Stimulated activated naive CD8-positive, alpha-beta T cell treated with anti-CD3 and anti-CD28 coated beads, Interleukin-15, Interleukin-2, amounts not matched to agents 100 ng/mL and 50 ng/mL, for 24 hours (primary cell): ENCODE data around the gene TCOF1.

Experiments
- H3K27ac Mint-ChIP-seq: one replicate; pipeline ENCODE4 v1.8.0; 2021; ENCODE audit warnings: mild to moderate bottlenecking, mixed read lengths
- H3K27me3 Mint-ChIP-seq: one replicate; pipeline ENCODE4 v1.8.0; 2021; ENCODE audit warnings: mixed read lengths
- H3K36me3 Mint-ChIP-seq: one replicate; pipeline ENCODE4 v1.8.0; 2021; ENCODE audit warnings: low read depth, mixed read lengths
- H3K4me1 Mint-ChIP-seq: one replicate; pipeline ENCODE4 v1.8.0; 2021; ENCODE audit warnings: low read depth, mixed read lengths
- H3K4me3 Mint-ChIP-seq: one replicate; pipeline ENCODE4 v1.8.0; 2021; ENCODE audit warnings: mild to moderate bottlenecking, mixed read lengths
- H3K9me3 Mint-ChIP-seq: one replicate; pipeline ENCODE4 v1.8.0; 2021; ENCODE audit warnings: mixed read lengths

Gene TCOF1

DNA sequence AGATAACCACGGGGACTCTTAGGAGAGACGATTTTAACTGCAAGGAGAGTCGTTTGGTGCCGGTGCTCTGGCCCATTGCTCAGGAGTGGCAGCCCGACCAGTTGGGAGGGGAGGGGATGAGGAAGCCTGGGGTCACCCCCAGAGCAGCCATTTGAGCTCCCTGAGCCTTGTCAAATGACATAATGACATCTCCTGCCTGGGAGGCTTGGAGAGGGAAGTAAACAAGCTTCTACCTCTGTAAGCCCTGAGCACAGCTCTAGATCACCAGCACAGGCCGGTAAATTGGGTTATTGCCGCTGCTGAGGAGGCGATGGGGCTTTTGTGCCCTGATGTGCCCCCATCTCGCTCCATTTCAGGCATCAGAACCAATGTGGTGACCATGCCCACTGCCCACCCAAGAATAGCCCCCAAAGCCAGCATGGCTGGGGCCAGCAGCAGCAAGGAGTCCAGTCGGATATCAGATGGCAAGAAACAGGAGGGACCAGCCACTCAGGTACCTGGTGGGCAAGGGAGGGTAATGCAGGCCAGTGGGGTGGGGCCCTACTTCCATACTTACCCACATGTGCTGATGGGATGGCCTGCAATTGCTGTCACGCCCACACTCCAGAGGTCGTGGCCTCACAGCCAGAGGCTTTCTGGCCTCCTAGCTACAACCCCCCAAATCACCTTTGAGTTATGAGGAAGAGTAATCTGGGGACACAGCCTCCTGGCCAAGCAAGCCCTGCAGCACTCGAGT is 32.2 kb downstream of the TCOF1 start:
- no peaks in the 10 kb centered on the region for H3K4me1 Mint-ChIP-seq
- no peaks in the 10 kb centered on the region for H3K9me3 Mint-ChIP-seq
- H3K36me3 Mint-ChIP-seq: peaks cover 37% of the 10 kb centered on the region
- H3K4me3 Mint-ChIP-seq: no peak overlapping the region
- no peaks in the 10 kb centered on the region for H3K27me3 Mint-ChIP-seq
- H3K27ac Mint-ChIP-seq: no peak overlapping the region

DNA sequence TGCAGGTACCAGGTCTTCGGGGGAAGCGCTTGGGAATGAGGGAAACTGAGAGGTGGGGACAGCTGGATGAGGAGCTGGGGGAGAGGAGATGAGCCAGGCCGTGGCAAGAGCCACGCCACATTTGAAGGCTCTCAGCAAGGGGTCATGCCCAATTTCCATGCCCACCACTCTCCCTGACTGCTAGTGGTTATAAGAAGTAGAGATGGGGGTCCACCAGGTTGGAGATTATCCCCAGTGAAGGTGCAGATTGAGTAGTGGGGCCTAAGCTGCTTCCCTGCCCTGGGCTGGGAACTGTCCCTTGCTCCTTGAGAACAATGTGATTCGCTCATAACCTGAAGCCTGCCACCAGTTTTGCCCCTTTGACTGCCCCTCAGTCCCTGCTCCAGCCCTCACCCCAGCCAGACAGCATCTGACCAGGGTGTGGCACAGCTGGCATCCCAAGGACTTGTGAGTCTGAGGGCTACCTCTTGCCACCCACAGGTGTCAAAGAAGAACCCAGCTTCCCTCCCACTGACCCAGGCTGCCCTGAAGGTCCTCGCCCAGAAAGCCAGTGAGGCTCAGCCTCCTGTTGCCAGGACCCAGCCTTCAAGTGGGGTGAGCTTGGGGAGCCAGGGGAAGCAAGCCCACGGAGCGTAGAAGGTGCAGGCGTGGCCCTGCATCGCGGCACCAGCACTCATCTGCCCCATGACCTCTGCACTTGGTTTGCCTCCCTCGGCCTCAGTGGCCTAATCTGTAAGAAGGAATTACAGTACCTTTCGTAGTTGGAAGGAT is 33.8 kb downstream of the TCOF1 start:
- no peaks in the 10 kb centered on the region for H3K27me3 Mint-ChIP-seq
- H3K36me3 Mint-ChIP-seq: peaks cover 49% of the 10 kb centered on the region
- H3K4me3 Mint-ChIP-seq: no peak overlapping the region
- no peaks in the 10 kb centered on the region for H3K9me3 Mint-ChIP-seq
- no peak overlapping the region for H3K27ac Mint-ChIP-seq
- H3K4me1 Mint-ChIP-seq: no peaks in the 10 kb centered on the region

DNA sequence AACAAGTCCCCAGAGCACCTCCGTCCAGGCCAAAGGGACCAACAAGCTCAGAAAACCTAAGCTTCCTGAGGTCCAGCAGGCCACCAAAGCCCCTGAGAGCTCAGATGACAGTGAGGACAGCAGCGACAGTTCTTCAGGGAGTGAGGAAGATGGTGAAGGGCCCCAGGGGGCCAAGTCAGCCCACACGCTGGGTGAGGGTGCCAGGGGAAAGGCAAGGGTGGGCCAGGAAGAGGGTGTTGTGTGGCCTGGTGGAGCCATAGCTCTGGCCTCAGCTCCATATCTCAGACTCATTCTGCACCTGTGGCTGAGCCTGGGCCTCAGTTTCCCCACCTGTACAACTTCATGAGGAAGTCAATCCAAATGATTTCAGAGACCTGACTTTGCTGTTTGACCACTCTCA is 34.5 kb downstream of the TCOF1 start:
- H3K4me3 Mint-ChIP-seq: no peak overlapping the region
- no peaks in the 10 kb centered on the region for H3K27me3 Mint-ChIP-seq
- peaks cover 53% of the 10 kb centered on the region for H3K36me3 Mint-ChIP-seq
- no peaks in the 10 kb centered on the region for H3K4me1 Mint-ChIP-seq
- no peak overlapping the region for H3K27ac Mint-ChIP-seq
- H3K9me3 Mint-ChIP-seq: no peaks in the 10 kb centered on the region

- no peaks in the 10 kb centered on the region for H3K27me3 Mint-ChIP-seq
- H3K27ac Mint-ChIP-seq: no peak overlapping the region
- no peaks in the 10 kb centered on the region for H3K4me1 Mint-ChIP-seq
- no peak overlapping the region for H3K4me3 Mint-ChIP-seq
- H3K36me3 Mint-ChIP-seq: peaks cover 55% of the 10 kb centered on the region
- H3K9me3 Mint-ChIP-seq: no peaks in the 10 kb centered on the region
Measured at GRCh38 chr5:150392680-150393079, 35.2 kb downstream of the TCOF1 start.

DNA sequence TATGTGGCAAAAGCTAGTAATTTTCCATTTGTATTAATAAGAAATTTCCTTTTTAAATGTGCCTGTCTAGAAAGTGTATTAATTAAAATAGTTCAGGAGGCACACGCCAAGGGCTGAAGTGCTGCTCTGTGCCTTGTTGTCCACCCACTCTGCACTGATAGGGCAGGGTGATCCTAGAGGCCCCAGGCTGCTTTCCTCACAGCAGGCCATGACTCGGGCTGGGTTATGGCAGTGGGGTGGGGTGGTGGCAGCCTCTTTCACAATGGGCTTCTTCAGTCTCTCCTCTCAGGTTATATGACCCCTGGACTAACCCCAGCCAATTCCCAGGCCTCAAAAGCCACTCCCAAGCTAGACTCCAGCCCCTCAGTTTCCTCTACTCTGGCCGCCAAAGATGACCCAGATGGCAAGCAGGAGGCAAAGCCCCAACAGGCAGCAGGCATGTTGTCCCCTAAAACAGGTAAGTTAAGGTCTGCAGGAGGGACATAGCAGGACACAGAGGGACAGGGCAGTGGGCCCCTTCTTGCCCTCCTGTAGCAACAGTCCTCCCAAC is 35.7 kb downstream of the TCOF1 start:
- no peak overlapping the region for H3K4me3 Mint-ChIP-seq
- H3K36me3 Mint-ChIP-seq: peaks cover 57% of the 10 kb centered on the region
- no peaks in the 10 kb centered on the region for H3K9me3 Mint-ChIP-seq
- no peak overlapping the region for H3K27ac Mint-ChIP-seq
- H3K27me3 Mint-ChIP-seq: no peaks in the 10 kb centered on the region
- no peaks in the 10 kb centered on the region for H3K4me1 Mint-ChIP-seq

DNA sequence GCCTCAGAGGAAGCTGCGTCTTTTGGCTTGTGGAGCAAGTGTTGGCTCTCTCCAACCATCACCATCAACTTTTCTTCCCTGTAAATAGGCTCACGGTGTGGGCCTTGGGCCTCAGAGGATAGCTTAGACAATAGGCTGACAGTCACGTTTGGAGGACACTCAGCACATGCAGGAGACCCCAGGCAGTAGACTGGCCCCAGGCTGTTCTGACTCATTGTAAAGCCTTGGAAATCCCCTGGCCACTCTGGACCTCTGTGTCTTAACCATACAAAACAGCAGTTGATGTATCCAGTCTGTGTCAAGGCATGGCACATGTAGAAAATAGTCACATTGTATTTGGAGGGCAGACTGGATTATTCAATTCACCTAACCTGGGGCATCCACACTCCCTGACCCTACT is 36.6 kb downstream of the TCOF1 start:
- H3K4me1 Mint-ChIP-seq: no peaks in the 10 kb centered on the region
- H3K36me3 Mint-ChIP-seq: peaks cover 54% of the 10 kb centered on the region
- H3K27ac Mint-ChIP-seq: no peak overlapping the region
- H3K4me3 Mint-ChIP-seq: no peak overlapping the region
- H3K27me3 Mint-ChIP-seq: no peaks in the 10 kb centered on the region
- no peaks in the 10 kb centered on the region for H3K9me3 Mint-ChIP-seq

DNA sequence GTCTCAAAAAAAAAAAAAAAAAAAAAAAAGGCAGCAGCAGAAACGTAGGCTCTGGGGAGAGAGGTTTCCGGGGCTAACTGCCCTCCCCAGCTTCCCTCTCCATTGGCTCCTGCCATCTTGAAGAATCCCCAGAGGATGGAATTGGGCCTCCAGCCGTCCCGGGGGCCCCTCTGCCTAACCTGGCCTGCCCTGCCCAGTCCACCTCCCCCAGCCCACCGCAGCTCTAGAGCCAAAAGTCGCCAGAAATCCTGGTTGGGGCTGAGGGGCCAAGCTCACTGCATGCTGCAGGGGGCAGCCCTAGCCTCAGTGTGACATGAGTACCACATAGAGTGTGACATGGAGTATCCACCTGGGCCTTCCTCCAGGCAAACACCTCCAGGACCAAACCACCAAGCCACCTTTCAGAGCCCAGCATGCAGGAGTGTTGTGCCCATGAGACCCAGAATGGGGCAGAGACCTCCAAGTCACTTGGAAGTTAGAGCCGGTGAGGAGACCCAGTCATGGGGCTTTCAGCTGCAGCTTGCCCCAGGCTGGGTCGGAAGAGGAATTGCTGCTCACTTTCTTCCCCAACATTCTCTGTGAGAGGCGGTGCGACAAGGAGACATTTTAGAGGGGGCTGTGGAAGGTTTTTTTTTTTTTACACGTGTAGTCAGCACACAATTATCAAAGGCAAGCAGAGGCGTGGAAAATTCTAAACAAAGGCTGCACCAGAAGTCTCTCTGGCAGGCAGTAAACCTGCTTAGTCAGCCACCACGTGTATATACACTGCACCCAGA is 37.6 kb downstream of the TCOF1 start:
- H3K9me3 Mint-ChIP-seq: no peaks in the 10 kb centered on the region
- no peaks in the 10 kb centered on the region for H3K27me3 Mint-ChIP-seq
- H3K36me3 Mint-ChIP-seq: peaks cover 51% of the 10 kb centered on the region
- no peaks in the 10 kb centered on the region for H3K4me1 Mint-ChIP-seq
- H3K27ac Mint-ChIP-seq: no peak overlapping the region
- peak overlapping the region; percentile 9 for H3K4me3 Mint-ChIP-seq

DNA sequence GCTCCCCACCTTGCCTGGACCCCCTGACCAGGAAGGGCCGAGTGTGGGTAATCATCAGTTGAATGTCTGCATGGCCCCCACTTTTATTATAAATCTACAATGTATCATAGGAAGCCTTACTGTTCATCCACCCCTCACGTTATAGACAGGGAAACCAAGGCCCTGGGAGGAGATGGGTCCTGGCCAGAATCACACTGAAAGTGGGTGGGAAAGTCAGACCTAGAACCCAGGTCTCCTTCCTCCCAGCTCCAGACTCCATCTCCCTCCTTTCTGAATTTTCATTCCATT is 38.1 kb downstream of the TCOF1 start:
- Mint-ChIP-seq H3K9me3 (no peaks in the 10 kb centered on the region), H3K27ac (no peak overlapping the region), H3K4me3 (no peak overlapping the region), H3K4me1 (no peaks in the 10 kb centered on the region), H3K27me3 (no peaks in the 10 kb centered on the region), H3K36me3 (peaks cover 54% of the 10 kb centered on the region)

- Mint-ChIP-seq H3K4me1 (no peaks in the 10 kb centered on the region), H3K27me3 (no peaks in the 10 kb centered on the region), H3K36me3 (peaks cover 57% of the 10 kb centered on the region), H3K9me3 (no peaks in the 10 kb centered on the region), H3K27ac (peak overlapping the region; percentile 65), H3K4me3 (no peak overlapping the region)
Measured at GRCh38 chr5:150396267-150396666, 38.8 kb downstream of the TCOF1 start.

DNA sequence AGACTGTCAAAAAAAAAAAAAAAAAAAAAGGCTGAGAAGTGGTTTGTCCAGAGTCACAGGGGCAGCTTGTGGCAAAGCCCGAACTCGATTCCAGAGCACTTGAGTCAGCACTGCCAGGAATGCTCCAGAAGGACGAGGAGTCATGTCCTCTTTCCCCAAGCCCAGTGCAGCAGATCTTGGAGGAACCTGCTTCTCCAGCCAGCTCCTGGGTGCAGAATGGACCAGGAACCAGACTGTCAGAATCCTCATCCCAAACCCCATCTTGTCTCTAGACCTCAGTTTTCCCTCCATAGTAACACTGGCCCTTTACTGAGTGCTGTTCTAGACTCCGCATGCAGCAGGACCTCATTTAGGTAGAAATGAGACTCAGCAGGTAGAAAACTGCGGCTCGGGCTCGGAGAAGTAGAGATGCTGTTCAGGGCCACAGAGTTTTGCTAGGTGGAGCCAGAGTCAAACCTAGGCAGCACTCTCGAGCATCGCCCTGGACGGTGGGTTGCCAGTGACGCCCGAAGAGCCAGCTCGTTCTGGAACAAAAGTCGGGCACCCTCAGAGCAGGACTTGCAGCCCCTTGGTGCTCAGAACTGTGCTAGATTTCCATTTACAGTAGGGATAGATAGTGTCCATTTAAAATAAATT is 39.8 kb downstream of the TCOF1 start:
- Mint-ChIP-seq H3K27me3 (no peaks in the 10 kb centered on the region), H3K4me1 (no peaks in the 10 kb centered on the region), H3K9me3 (no peaks in the 10 kb centered on the region), H3K36me3 (peaks cover 56% of the 10 kb centered on the region), H3K27ac (no peak overlapping the region), H3K4me3 (no peak overlapping the region)

DNA sequence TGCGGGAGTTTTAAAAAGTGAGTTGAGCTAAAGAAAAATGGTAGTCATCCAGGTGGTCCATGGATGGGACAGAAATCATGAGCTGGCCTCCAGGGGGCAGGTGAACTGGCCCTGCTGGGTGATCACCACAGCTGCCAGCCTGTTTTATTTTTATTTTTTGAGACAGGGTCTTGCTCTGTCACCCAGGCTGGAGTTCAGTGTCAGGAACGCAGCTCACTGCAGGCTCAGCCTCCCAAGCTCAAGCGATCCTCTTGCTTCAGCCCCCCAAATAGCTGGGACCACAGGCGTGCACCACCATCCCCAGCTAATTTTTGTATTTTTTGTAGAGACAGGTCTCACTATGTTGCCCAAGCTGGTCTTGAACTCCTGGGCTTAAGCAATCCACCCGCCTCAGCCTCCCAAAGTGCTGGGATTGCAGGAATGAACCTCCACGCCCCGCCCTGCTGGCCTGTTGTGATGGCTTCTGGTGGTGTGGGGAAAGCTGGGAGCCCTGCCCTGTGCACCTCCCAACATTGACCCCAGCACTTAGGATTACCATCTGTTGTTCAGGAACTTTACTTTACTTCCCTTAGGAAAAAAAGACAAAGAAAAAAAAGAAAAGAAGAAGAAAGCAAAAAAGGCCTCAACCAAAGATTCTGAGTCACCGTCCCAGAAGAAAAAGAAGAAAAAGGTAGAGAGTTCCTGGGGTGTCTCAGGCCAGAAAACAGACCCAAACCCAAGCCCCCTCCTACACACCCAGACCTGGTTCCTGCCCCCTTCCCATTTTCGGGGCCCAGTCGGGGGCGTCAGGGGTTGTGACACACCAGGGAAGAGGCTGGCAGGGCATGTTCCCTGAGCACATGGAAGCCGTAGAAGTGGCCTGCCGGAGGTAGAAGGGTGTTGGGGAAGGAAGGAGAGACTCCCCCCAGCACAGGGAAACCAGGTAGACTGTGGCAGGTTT is 40.6 kb downstream of the TCOF1 start:
- no peaks in the 10 kb centered on the region for H3K4me1 Mint-ChIP-seq
- H3K27ac Mint-ChIP-seq: peak overlapping the region; percentile 19
- H3K36me3 Mint-ChIP-seq: peaks cover 62% of the 10 kb centered on the region
- no peak overlapping the region for H3K4me3 Mint-ChIP-seq
- no peaks in the 10 kb centered on the region for H3K9me3 Mint-ChIP-seq
- H3K27me3 Mint-ChIP-seq: no peaks in the 10 kb centered on the region

- Mint-ChIP-seq H3K36me3 (peaks cover 61% of the 10 kb centered on the region), H3K27ac (peak overlapping the region; percentile 21), H3K9me3 (no peaks in the 10 kb centered on the region), H3K4me3 (no peak overlapping the region), H3K4me1 (no peaks in the 10 kb centered on the region), H3K27me3 (no peaks in the 10 kb centered on the region)
Measured at GRCh38 chr5:150398722-150399523, 41.4 kb downstream of the TCOF1 start.

DNA sequence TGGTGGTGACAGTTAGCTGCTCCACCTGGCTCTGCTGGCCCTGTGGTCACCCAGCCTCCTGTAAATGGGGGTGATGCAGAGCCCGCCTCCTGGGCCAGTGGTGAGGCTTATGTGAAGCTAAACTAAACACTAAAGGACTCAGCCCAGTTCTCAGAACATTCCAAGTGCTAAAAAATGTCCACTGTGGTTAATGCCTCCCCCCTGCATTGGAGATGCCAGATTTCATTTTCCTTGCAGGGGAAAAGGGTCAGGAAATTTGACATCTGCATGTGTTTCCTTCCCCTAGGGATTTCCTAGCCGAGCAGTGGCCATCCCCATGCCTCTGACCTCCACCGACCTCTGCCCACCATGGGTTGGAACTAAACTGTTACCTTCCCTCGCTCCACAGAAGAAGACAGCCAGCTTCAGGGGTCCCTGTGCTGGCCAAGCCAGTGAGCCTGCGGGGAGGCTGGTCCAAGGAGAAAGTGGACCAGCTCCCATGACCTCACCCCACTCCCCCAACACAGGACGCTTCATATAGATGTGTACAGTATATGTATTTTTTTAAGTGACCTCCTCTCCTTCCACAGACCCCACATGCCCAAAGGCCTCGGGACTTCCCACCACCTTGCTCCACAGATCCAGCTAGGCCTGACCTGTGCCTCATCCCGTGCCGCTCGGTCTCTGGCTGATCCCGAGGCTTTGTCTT is 42.2 kb downstream of the TCOF1 start:
- Mint-ChIP-seq H3K4me3 (no peak overlapping the region), H3K27me3 (no peaks in the 10 kb centered on the region), H3K4me1 (no peaks in the 10 kb centered on the region), H3K36me3 (peaks cover 58% of the 10 kb centered on the region), H3K27ac (peak overlapping the region; percentile 28), H3K9me3 (no peaks in the 10 kb centered on the region)
